ENCODE measurements around the gene ACSF2. TPM values are rescaled to one million over a fixed set of nuclear protein-coding genes. Genes with fewer than 3 reads are reported as not detected.

Gene ACSF2
- total and polyA plus RNA-seq, 2 of the 13 experiments (the other 11 are each of a cell fraction or from before 2014, with no cell fraction given) = 87.3 to 109 TPM

DNA sequence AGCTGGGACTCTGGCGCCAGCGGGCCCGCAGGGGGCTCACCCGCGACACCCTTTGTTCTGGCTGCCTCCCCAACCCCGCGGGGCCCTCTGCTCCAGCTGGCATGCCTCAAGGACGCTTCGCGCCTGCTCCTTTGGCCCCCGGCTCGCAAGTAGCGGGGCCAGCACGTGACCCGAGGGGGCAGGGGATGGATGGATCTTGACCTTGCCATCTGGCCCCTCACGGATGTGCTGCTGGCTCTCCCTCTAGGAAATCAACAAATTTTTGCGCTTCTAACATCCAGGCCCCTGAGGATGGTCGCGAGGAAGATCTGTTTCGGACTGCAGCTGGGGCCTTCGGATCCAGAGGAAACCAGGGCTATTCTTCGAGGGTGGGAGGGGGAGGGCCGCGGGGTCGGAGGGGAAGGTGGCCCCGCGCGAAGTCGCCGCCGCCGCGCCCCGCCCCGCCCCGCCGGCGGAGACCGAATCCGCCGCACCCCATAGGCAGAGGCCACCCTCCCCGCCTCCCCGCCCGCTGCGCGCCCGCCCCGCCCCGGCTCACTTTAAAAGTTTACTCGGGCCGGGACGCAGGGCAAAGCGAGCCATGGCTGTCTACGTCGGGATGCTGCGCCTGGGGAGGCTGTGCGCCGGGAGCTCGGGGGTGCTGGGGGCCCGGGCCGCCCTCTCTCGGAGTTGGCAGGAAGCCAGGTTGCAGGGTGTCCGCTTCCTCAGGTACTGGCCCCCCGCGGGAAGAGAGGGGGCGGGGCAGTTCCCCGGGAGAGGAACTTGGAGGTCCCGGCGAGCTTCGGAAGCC lies at the start of gene ACSF2 (continued):
- TF ChIP-seq, protein P1, sequence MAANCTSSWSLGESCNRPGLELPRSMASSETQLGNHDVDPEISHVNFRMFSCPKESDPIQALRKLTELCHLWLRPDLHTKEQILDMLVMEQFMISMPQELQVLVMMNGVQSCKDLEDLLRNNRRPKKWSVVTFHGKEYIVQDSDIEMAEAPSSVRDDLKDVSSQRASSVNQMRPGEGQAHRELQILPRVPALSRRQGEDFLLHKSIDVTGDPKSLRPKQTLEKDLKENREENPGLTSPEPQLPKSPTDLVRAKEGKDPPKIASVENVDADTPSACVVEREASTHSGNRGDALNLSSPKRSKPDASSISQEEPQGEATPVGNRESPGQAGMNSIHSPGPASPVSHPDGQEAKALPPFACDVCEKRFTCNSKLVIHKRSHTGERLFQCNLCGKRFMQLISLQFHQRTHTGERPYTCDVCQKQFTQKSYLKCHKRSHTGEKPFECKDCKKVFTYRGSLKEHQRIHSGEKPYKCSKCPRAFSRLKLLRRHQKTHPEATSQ (CRISPR knock-in tag; IDR thresholded peaks at IDR 0.05; ENCODE audit: borderline replicate concordance) = no peak
- TF ChIP-seq YY1 (IDR thresholded peaks at IDR 0.05; ENCODE audit: insufficient read depth, insufficient replicate concordance, low read depth, low read length) = peak; percentile 82
- no peak for TF ChIP-seq TBX3 (IDR thresholded peaks at IDR 0.05; ENCODE audit: borderline replicate concordance)
- TF ChIP-seq HNF4A (CRISPR knock-in tag; IDR thresholded peaks at IDR 0.05) = peak; percentile 46; the same call in 1 of the 2 replicates
- peak; percentile 80 for TF ChIP-seq POLR2AphosphoS5 (IDR thresholded peaks at IDR 0.05; ENCODE audit: low read depth, low read length)
- peak; percentile 73; the same call in 1 of the 2 replicates for TF ChIP-seq GABPB1 (CRISPR knock-in tag; IDR thresholded peaks at IDR 0.05)
- peak; percentile 51; the same call in 1 of the 2 replicates for TF ChIP-seq ERF (CRISPR knock-in tag; IDR thresholded peaks at IDR 0.05)
- TF ChIP-seq HNF4G (IDR thresholded peaks at IDR 0.05; ENCODE audit: borderline replicate concordance, low read depth, low read length) = peak; percentile 14; the same call in 1 of the 2 replicates
- TF ChIP-seq HNF4G (CRISPR knock-in tag; IDR thresholded peaks at IDR 0.05; ENCODE audit: borderline replicate concordance, low read depth) = 0 out of 2 replicates have a peak, but pooled peaks have one; percentile 21
- TF ChIP-seq, protein P2, sequence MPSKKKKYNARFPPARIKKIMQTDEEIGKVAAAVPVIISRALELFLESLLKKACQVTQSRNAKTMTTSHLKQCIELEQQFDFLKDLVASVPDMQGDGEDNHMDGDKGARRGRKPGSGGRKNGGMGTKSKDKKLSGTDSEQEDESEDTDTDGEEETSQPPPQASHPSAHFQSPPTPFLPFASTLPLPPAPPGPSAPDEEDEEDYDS (CRISPR knock-in tag; IDR thresholded peaks at IDR 0.05) = peak; percentile 86
- 0 out of 2 replicates have a peak, but pooled peaks have one; percentile 46 for TF ChIP-seq ZNF746 (CRISPR knock-in tag; IDR thresholded peaks at IDR 0.05)
- 0 out of 2 replicates have a peak, but pooled peaks have one; percentile 39 for TF ChIP-seq PPARG (CRISPR knock-in tag; conservative IDR thresholded peaks at IDR 0.05)
- TF ChIP-seq, protein P3, sequence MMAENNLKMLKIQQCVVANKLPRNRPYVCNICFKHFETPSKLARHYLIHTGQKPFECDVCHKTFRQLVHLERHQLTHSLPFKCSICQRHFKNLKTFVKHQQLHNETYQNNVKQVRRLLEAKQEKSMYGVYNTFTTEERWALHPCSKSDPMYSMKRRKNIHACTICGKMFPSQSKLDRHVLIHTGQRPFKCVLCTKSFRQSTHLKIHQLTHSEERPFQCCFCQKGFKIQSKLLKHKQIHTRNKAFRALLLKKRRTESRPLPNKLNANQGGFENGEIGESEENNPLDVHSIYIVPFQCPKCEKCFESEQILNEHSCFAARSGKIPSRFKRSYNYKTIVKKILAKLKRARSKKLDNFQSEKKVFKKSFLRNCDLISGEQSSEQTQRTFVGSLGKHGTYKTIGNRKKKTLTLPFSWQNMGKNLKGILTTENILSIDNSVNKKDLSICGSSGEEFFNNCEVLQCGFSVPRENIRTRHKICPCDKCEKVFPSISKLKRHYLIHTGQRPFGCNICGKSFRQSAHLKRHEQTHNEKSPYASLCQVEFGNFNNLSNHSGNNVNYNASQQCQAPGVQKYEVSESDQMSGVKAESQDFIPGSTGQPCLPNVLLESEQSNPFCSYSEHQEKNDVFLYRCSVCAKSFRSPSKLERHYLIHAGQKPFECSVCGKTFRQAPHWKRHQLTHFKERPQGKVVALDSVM (CRISPR knock-in tag; IDR thresholded peaks at IDR 0.05) = no peak
- TF ChIP-seq SNAI1 (CRISPR knock-in tag; IDR thresholded peaks at IDR 0.05; ENCODE audit: borderline replicate concordance) = 0 out of 2 replicates have a peak, but pooled peaks have one; percentile 59
- TF ChIP-seq, protein P4, sequence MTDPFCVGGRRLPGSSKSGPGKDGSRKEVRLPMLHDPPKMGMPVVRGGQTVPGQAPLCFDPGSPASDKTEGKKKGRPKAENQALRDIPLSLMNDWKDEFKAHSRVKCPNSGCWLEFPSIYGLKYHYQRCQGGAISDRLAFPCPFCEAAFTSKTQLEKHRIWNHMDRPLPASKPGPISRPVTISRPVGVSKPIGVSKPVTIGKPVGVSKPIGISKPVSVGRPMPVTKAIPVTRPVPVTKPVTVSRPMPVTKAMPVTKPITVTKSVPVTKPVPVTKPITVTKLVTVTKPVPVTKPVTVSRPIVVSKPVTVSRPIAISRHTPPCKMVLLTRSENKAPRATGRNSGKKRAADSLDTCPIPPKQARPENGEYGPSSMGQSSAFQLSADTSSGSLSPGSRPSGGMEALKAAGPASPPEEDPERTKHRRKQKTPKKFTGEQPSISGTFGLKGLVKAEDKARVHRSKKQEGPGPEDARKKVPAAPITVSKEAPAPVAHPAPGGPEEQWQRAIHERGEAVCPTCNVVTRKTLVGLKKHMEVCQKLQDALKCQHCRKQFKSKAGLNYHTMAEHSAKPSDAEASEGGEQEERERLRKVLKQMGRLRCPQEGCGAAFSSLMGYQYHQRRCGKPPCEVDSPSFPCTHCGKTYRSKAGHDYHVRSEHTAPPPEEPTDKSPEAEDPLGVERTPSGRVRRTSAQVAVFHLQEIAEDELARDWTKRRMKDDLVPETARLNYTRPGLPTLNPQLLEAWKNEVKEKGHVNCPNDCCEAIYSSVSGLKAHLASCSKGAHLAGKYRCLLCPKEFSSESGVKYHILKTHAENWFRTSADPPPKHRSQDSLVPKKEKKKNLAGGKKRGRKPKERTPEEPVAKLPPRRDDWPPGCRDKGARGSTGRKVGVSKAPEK (CRISPR knock-in tag; IDR thresholded peaks at IDR 0.05; ENCODE audit: borderline replicate concordance) = no peak
- TF ChIP-seq, protein P5, sequence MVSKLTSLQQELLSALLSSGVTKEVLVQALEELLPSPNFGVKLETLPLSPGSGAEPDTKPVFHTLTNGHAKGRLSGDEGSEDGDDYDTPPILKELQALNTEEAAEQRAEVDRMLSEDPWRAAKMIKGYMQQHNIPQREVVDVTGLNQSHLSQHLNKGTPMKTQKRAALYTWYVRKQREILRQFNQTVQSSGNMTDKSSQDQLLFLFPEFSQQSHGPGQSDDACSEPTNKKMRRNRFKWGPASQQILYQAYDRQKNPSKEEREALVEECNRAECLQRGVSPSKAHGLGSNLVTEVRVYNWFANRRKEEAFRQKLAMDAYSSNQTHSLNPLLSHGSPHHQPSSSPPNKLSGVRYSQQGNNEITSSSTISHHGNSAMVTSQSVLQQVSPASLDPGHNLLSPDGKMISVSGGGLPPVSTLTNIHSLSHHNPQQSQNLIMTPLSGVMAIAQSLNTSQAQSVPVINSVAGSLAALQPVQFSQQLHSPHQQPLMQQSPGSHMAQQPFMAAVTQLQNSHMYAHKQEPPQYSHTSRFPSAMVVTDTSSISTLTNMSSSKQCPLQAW (CRISPR knock-in tag; IDR thresholded peaks at IDR 0.05) = 0 out of 2 replicates have a peak, but pooled peaks have one; percentile 44
- peak; percentile 71 for TF ChIP-seq POLR2G (IDR thresholded peaks at IDR 0.05; ENCODE audit: low read depth, low read length)

Data from HepG2 (cell line).